GM12872 (cell line): ENCODE data around the gene FLOT2.

Experiments used
- TF ChIP-seq, protein P1 (sequence below): IDR thresholded peaks from 3 replicates; pipeline ENCODE4 v1.5.1; 2011; ENCODE audit warnings: low read depth, mild to moderate bottlenecking, low read length, moderate library complexity; ENCODE audit not compliant: insufficient read depth

FLOT2 gene

GRCh38 chr17:28881533-28882056 lies 15.9 kb downstream of the FLOT2 start:
- TF ChIP-seq, protein P1, sequence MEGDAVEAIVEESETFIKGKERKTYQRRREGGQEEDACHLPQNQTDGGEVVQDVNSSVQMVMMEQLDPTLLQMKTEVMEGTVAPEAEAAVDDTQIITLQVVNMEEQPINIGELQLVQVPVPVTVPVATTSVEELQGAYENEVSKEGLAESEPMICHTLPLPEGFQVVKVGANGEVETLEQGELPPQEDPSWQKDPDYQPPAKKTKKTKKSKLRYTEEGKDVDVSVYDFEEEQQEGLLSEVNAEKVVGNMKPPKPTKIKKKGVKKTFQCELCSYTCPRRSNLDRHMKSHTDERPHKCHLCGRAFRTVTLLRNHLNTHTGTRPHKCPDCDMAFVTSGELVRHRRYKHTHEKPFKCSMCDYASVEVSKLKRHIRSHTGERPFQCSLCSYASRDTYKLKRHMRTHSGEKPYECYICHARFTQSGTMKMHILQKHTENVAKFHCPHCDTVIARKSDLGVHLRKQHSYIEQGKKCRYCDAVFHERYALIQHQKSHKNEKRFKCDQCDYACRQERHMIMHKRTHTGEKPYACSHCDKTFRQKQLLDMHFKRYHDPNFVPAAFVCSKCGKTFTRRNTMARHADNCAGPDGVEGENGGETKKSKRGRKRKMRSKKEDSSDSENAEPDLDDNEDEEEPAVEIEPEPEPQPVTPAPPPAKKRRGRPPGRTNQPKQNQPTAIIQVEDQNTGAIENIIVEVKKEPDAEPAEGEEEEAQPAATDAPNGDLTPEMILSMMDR = no peak

DNA sequence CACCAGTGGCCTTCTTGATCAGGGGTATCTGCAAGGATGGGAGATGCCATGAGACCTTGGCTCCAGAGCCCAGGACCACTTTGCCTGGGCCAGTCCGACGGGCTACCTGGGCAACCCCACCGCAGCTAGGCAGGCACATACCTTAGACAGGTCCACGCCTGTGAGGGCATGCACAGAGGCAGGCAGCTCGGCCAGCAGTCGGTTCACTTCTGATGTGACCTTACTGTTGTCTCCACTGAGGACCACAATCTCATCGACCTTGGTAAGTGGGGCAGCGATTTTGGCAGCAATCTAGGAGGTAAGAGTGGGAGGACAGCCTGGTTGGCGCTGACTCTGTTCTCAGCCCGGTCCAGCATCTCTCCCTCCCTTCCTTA lies 17.0 kb downstream of the FLOT2 start:
- TF ChIP-seq, protein P1 = no peak

DNA sequence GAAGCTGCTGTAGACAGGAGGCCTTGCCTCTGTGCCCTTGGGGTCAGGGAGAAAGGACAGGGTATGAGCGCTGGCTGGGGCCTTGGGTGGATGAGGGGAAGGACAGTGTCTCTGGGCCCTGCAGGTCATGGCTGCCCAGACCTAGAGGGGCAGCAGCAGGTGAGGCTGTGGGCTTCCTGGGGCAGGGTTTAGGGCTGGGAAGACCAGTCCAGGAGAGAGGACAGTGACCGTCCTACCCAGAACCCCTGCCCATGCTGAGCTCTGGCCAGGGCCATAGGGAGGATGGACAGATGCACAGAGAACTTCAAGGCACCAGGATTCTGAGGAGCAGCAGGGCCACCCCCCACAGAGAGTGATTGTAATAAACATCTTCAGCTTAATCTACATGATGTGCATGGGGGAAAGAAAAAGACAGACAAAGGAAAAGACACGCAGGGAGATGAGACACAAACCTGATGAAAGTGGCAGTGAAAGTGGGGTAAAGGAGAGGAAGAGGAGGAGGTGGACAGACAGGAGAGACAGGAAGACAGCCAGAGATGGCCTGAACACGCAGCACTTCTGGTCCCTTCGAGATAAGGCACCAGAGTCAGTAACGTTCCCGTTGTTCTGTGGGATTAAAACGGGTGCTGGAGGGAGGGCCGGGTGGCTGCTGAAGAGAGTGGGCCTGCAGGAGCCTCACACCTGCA lies 17.5 kb downstream of the FLOT2 start:
- TF ChIP-seq, protein P1 = no peak

DNA sequence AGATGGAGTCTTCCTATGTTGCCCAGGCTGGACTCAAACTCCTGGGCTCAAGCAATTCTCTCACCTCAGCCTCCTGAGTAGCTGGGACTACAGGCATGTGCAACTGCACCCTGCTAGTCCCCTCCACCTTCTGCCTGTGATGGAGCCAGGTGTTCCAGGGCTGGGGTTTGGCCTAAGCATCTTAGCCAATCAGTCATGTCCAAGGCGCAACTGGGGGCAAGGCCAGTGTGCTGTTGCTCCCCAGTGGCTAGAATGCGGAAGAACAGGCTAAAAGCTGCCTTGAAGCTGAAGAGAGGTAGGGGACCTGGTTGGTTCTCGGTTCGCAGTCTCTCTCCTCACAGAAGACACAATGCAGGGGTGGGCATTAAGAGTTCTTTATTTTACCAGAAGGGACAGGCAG lies 18.6 kb downstream of the FLOT2 start:
- TF ChIP-seq, protein P1 = peak; percentile 63

- TF ChIP-seq, protein P1 = no peak
Observed at GRCh38 chr17:28878158-28878910, 19.2 kb downstream of the FLOT2 start.

- TF ChIP-seq, protein P1 = no peak
Observed at GRCh38 chr17:28875848-28876550, 21.5 kb downstream of the FLOT2 start.

GRCh38 chr17:28874750-28875149 lies 22.8 kb downstream of the FLOT2 start:
- TF ChIP-seq, protein P1 = no peak
